SK-N-MC (cell line): ENCODE measurements around the gene ZNF804A.
A peak's percentile ranks its signal among the peaks of the same experiment; 100 is the strongest.

Experiments used
- DNase-seq: peaks from one replicate; pipeline ENCODE4 v3.0.0-alpha.2; 2011; ENCODE audit warnings: low read depth, low spot score
- H3K27ac ChIP-seq: fragments of 200-600 bp; sonication (generic); 2 replicates; pipeline ENCODE4 v1.5.1; 2016; ENCODE audit warnings: mixed run types
- H3K36me3 ChIP-seq: fragments of 200-600 bp; sonication (generic); 2 replicates; pipeline ENCODE4 v1.6.1; 2017; ENCODE audit warnings: antibody characterized with exemption, low read length, mixed read lengths; ENCODE audit not compliant: insufficient read depth
- H3K4me3 ChIP-seq: fragments of 200-600 bp; sonication (generic); 2 replicates; pipeline ENCODE4 v1.5.1; 2016
- H3K9ac ChIP-seq: fragments of 200-600 bp; sonication (generic); 2 replicates; pipeline ENCODE4 v1.8.0; 2017; ENCODE audit warnings: mixed run types, mixed read lengths; ENCODE audit not compliant: insufficient read length
- H3K9me3 ChIP-seq: fragments of 200-600 bp; sonication (generic); 2 replicates; pipeline ENCODE4 v1.6.1; 2017; ENCODE audit warnings: low read depth, mild to moderate bottlenecking, antibody characterized with exemption, low read length, moderate library complexity, mixed read lengths
- EZH2 ChIP-seq: fragments of 200-600 bp; sonication (generic); IDR thresholded peaks from one replicate; pipeline ENCODE4 v1.6.1; 2017; ENCODE audit warnings: antibody characterized with exemption
- FOXP2 ChIP-seq: optimal IDR thresholded peaks from 2 replicates; pipeline ENCODE3; 2011; ENCODE audit warnings: mild to moderate bottlenecking, moderate library complexity; ENCODE audit not compliant: insufficient read depth; ENCODE audit errors: extremely low read length, control extremely low read depth
- POLR2AphosphoS5 ChIP-seq: IDR thresholded peaks from 2 replicates; pipeline ENCODE4 v1.6.1; 2012; ENCODE audit warnings: mild to moderate bottlenecking, low read depth, low read length, borderline replicate concordance

The ZNF804A gene

GRCh38 chr2:184681642-184682321 is 83.5 kb downstream of the ZNF804A start:
- DNase-seq, result no peak
- Histone ChIP-seq H3K36me3 (no peaks in the 10 kb centered on the region), H3K9ac (no peak overlapping the region), H3K9me3 (no peaks in the 10 kb centered on the region), H3K27ac (no peak overlapping the region), H3K4me3 (no peak overlapping the region)
- TF ChIP-seq POLR2AphosphoS5 (no peak), EZH2 (no peak), FOXP2 (no peak)

DNA sequence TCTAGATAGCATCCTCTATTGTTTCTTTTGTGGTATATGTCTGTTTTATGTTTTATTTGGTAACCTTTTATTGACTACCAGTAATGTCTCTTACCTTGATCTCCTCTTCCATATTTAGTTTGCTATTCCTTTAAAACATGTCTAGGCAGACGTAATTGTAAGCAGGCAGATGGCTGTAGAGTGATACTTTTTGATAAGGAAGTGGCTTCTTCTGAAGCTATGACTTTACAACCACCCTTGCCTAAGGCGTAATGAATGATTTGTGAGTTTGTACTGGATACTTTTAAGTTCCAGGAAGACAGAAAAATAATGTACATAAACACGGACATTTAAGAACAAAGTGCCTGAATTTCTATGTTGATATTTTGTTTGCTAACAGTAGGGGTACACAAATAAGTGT is 85.6 kb downstream of the ZNF804A start:
- H3K9me3 ChIP-seq, result no peaks in the 10 kb centered on the region
- no peak overlapping the region for H3K27ac ChIP-seq
- H3K36me3 ChIP-seq, result no peaks in the 10 kb centered on the region
- TF ChIP-seq POLR2AphosphoS5 (no peak), EZH2 (no peak), FOXP2 (no peak)
- no peak overlapping the region for H3K4me3 ChIP-seq
- no peak for DNase-seq
- H3K9ac ChIP-seq, result no peak overlapping the region

- no peak overlapping the region for H3K27ac ChIP-seq
- no peak overlapping the region for H3K4me3 ChIP-seq
- TF ChIP-seq EZH2 (no peak), POLR2AphosphoS5 (no peak), FOXP2 (no peak)
- DNase-seq, result no peak
- H3K9me3 ChIP-seq, result no peaks in the 10 kb centered on the region
- H3K36me3 ChIP-seq, result no peaks in the 10 kb centered on the region
- no peak overlapping the region for H3K9ac ChIP-seq
Observed at GRCh38 chr2:184685999-184686841, 87.9 kb downstream of the ZNF804A start.

GRCh38 chr2:184689638-184690037 is 91.3 kb downstream of the ZNF804A start:
- H3K9ac ChIP-seq, result no peak overlapping the region
- TF ChIP-seq FOXP2 (no peak), EZH2 (no peak), POLR2AphosphoS5 (no peak)
- DNase-seq, result no peak
- H3K36me3 ChIP-seq, result no peaks in the 10 kb centered on the region
- H3K9me3 ChIP-seq, result no peaks in the 10 kb centered on the region
- H3K27ac ChIP-seq, result no peak overlapping the region
- no peak overlapping the region for H3K4me3 ChIP-seq

DNA sequence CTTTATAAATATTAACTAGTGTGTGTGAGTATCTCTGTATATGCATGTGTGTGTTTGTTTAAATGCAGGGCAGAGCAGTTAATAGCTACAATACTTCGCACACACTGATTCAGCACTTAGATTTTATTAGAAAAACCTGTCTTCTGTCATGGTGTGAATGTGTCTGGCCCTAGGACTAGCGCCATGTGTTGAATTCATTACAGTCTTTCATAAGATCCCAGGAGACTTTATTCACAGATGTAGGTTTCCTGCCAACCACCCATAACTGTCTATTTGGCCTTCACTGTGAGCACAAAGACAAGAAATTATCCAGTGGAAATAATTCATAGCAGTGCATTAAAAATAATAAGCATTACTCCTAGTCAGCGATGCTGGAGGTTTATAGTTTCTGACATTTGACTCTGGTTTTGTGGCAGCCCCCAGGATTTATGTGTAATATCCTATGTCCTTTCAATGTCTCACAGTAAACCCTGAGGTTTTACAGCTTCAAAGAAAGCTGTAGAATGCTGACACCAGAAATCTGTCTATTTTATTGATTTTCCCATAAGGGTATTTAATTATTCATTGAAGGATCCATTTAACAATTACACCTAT is 93.9 kb downstream of the ZNF804A start:
- Histone ChIP-seq H3K36me3 (no peaks in the 10 kb centered on the region), H3K4me3 (peak overlapping the region; percentile 55), H3K27ac (peak overlapping the region; percentile 93), H3K9me3 (no peaks in the 10 kb centered on the region), H3K9ac (peak overlapping the region; percentile 9)
- TF ChIP-seq POLR2AphosphoS5 (peak; percentile 54; the same call in 1 of the 2 replicates), EZH2 (no peak), FOXP2 (peak; percentile 29)
- peak; percentile 96 for DNase-seq

DNA sequence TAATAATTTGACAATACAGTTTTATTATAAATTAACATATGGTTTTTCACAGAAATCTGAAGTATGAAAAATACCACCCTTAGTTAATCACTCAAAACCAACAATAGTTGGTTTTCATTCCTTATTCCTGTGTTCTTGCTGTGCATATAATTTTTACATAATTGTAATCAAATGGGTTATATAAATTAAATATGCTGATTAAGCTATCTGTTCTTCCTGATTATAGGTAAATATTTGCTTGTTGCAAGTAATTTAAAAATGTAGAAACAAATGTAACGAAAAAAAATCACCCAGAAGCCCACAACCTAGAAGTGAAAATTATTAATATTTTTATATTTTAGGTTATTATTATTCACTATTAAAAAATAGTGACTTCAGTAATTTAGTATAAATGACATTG is 98.3 kb downstream of the ZNF804A start:
- no peak for TF ChIP-seq FOXP2
- TF ChIP-seq POLR2AphosphoS5, result no peak
- no peak for TF ChIP-seq EZH2
- DNase-seq, result no peak

GRCh38 chr2:184698476-184698875 is 100.1 kb downstream of the ZNF804A start:
- DNase-seq, result no peak
- Histone ChIP-seq H3K36me3 (no peaks in the 10 kb centered on the region), H3K9ac (no peak overlapping the region), H3K4me3 (no peak overlapping the region), H3K27ac (no peak overlapping the region), H3K9me3 (no peaks in the 10 kb centered on the region)
- TF ChIP-seq EZH2 (no peak), POLR2AphosphoS5 (no peak), FOXP2 (no peak)

More for the DNA sequence above, 98.3 kb downstream of the ZNF804A start:
- Histone ChIP-seq H3K9ac (no peak overlapping the region), H3K36me3 (no peaks in the 10 kb centered on the region), H3K9me3 (no peaks in the 10 kb centered on the region), H3K27ac (no peak overlapping the region), H3K4me3 (no peak overlapping the region)

DNA sequence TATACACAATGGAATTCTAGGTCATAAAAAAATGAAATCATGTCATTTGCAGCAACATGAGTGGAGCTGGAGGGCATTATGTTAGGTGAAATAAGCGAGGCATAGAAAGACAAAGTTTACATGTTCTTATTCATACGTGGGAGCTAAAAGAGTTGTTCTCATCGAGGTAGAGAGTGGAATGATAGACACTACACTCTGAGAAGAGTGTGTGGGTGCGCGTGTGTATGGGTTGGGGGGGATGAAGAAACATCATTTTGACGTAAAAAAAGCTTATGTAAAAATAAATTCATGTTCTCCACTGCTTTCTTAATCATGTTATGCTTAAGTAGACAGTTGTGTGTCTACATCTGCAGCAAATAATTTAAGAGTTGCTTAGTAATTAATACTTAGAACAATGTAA is 123.6 kb downstream of the ZNF804A start:
- DNase-seq, result no peak
- no peak overlapping the region for H3K9ac ChIP-seq
- no peaks in the 10 kb centered on the region for H3K36me3 ChIP-seq
- no peak overlapping the region for H3K4me3 ChIP-seq
- H3K9me3 ChIP-seq, result no peaks in the 10 kb centered on the region
- no peak for TF ChIP-seq FOXP2
- no peak for TF ChIP-seq EZH2
- H3K27ac ChIP-seq, result no peak overlapping the region
